ENCODE data around the gene OCEL1. TPM values are rescaled to one million over a fixed set of nuclear protein-coding genes. Genes with fewer than 3 reads are reported as not detected.

The OCEL1 gene
- total RNA-seq, 1 donor from 2014 or later: 47.8 TPM

GRCh38 chr19:17210296-17210695 is 15.7 kb upstream of the OCEL1 start:
- DNase-seq (ENCODE audit: low spot score): no peak

DNA sequence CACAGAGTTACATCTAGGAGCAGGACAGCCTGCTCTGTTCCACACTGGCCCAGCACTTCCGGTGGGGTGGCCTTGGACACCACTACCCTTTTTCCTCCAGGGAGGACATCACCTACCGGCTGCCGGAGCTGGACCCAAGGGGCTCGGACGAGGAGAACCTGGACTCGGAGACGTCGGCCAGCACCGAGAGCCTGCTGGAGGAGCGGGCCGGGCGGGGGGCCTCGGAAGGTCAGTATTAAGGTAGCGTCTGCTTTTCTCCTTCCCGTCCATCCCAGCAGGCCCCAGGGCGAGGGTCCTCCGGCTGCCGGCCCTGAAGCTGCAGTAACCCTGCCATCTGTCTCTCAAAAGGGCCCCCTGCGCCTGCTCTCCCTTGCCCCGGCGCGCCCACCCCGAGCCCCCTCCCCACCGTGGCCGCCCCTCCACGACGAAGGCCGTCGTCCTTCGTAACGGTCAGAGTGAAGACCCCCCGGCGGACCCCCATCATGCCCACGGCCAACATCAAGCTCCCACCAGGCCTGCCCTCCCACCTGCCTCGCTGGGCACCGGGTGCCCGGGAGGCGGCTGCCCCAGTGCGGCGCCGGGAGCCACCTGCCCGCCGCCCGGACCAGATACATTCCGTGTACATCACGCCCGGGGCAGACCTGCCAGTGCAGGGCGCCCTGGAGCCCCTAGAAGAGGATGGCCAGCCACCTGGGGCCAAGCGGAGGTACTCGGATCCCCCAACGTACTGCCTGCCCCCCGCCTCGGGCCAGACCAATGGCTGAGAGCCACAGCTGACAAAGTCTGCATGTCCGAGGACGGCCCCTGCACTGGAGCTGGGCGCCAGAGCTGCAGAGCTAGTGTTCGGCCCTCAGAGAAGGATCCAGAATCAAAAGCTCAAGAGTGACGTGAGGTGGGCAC is 14.2 kb upstream of the OCEL1 start:
- DNase-seq (ENCODE audit: low spot score): no peak

- DNase-seq (ENCODE audit: low spot score): no peak
Measured at GRCh38 chr19:17213334-17213733, 12.7 kb upstream of the OCEL1 start.

GRCh38 chr19:17214508-17215126 is 11.4 kb upstream of the OCEL1 start:
- no peak for DNase-seq (ENCODE audit: low spot score)

DNA sequence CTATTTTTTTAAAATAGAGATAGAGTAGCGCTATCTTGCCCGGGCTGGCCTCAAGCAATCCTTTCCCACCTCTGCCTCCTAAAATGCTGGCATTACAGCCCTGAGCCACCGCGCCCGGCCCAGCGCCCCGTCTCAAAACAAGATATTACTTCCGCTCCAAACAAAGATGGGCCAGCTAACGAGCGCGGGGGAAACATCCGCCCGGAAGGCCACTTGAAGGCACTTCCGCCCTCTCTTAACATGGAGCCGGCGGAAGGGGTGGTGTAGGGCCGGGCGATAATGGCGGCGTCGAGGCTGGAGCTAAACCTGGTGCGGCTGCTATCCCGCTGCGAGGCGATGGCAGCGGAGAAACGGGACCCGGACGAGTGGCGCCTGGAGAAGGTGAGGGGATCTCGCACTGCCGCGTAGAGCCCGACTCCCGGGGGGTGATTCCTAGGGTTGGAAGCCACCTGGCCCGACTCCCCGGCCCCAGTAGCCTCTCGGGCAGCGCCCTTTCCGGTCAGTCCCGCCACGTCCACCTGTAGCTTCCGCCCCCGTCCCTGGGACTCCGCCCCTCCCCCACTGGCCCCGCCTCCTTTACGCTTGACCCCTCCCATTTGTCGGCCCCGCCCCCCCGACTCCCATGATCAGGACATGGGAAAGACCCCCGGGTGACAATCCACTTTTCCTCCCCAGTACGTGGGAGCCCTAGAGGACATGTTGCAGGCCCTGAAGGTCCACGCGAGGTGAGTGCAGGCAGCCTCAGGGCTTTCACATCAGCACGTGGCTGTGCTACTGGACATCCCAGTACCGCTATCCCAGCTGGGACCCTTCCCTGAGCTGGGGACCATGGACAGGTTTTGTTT is 10.7 kb upstream of the OCEL1 start, which contains the start of gene USE1:
Gene USE1 (plus strand): TSS at position 231 of the 845 bp plus-strand sequence. CDS start 49 bp downstream, at position 280.
- DNase-seq (ENCODE audit: low spot score): peak; percentile 92

DNA sequence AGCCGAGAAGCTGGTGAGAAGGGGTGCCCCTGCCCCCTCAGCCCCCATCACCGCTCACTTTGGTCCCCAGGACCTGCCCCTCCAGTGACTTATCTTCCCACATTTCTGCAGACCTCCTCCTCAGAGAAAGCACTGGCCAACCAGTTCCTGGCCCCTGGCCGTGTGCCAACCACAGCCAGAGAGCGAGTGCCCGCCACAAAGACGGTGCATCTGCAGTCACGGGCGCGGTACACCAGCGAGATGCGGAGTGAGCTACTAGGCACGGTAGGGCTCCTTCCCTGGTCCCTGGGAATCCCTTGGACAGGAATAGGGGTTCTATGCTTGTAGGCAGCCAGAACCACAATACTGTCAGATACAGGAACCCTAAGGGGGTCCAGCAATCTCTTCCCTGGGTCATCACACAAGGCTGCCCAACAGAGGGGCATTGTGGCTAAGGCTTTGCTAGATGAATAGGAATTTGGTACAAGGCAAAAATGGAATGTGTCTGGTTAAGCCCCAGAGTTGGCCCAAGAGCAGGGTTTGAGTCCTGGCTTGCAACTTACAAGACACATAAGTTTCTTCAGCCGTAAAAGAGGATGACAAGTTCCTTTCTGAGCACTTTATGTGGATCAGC is 9.9 kb upstream of the OCEL1 start:
- DNase-seq (ENCODE audit: low spot score): no peak

GRCh38 chr19:17219286-17219685 is 6.7 kb upstream of the OCEL1 start:
- no peak for DNase-seq (ENCODE audit: low spot score)

DNA sequence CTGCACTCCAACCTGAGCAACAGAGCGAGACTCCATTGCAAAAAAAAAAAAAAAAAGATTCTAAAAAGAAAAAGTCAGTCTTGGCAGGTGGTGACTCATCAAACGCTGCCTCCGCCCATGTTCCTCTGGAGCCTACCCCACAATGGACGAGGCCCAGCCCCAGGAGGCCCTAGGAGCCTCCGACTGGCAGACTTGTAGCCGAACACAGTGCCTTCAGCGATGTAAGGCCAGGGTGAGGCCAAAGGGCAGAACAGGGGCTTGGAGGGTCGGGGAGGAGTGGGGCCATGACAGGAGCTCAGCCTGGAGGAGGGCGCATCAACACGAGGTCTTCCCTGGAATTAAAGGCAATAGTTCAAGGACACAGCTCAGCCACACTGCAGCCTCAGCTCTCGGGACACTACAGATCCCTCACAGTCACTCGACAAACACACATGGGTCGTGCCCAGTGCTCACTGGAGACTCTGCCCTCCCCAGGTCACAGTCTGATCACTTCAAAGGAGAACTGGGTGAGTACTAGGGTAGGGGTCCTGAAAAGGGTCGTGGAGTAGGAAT is 5.7 kb upstream of the OCEL1 start:
- no peak for DNase-seq (ENCODE audit: low spot score)

DNA sequence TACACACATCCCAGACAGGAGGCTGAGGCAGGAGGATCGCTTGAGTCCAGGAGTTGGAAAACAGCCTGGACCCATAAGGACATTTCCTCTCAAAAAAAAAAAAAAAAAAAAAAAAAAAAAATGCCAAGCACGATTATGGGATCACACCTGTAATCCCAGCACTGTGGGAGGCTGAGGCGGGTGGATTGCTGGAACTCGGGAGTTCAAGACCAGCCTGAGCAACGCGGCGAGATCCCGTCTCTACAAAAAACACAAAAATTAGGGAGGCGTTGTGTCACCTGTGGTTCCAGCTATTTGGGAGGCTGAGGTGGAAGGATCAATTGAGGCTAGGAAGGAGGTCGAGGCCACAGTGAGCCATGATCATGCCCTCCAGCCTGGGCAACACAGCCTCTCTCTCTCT is 973 bp upstream of the OCEL1 start:
- DNase-seq (ENCODE audit: low spot score): no peak

GRCh38 chr19:17227798-17228367 is 1.9 kb downstream of the OCEL1 start:
- no peak for DNase-seq (ENCODE audit: low spot score)

DNA sequence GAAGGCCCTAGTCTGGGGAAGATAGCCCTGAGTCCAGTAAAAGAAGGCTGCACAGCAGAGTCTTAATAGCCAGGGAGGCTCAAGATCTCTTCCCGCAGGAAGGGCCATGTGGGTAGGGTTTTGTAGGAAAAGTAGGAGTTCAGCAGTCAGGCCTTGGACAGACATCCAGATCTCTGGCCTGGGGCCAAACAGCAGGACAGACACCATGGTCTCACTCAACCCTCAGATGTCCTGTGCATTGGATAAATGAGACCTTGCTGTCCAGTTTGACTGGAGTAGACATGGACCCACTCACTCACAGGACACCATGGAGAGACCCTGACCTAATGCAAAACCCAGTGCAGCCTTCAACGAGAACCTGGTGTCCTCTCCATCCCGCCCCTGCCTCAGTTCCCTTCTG is 3.9 kb downstream of the OCEL1 start:
- DNase-seq (ENCODE audit: low spot score): no peak

DNA sequence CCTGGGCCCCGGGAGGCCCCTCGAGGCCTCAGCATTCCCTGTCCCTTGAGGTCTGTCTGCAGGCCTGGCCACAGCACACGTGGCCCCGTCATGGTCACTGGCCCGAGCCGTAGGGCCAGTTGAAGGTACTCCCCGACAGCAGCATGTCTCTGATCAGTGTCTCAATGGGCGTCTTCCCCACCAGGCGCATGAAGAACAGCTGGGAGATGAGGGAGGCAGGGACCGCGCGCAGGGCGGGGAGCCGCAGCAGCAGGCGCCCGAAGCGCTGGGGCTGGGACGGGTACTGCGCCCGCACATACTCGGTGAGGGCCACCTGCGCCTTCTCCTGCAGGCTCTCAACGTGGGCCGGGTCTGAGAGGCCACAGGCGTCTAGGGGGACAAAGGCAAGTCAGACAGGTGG is 6.2 kb downstream of the OCEL1 start:
- DNase-seq (ENCODE audit: low spot score): no peak

GRCh38 chr19:17234911-17235299 is 8.9 kb downstream of the OCEL1 start:
- DNase-seq (ENCODE audit: low spot score): peak; percentile 44

- DNase-seq (ENCODE audit: low spot score): peak; percentile 70
Measured at GRCh38 chr19:17235300-17235970, 9.4 kb downstream of the OCEL1 start.

- DNase-seq (ENCODE audit: low spot score): no peak
Measured at GRCh38 chr19:17235971-17236777, 10.1 kb downstream of the OCEL1 start.

DNA sequence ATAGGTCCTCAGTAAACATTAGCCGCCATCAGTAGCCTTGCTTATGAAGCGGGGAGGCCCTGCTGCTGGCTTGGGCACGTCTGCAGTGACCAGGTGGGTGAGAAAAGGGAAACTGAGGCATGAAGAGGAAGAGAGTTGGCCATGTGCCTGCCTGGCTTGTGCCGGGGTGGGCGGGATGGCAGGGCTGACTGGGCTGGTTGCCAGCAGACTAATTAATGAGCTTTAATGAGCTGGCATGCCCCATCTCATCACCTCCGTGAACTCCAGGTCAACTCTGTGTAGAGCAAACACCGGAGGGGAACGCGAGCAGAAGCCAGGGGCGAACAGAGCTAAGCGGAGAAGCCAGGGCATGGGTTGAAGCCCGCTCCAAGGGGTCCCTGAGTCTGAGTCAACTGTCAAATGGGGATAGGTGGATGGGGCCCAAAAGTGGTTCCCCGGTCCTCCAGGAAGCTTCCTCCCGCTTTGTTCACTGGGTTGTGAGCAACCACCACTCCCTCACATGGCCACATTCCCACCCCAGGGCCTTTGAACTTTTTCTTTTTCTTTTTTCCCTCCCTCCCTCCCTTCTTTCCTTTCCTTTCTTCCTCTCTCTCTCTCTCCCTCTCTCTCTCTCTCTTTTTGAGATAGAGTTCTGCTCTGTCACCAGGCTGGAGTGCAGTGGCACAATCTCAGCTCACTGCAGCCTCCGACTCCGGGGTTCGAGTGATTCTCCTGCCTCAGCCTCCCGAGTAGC is 11.0 kb downstream of the OCEL1 start:
- DNase-seq (ENCODE audit: low spot score): no peak

GRCh38 chr19:17237747-17238706 is 12.0 kb downstream of the OCEL1 start:
- no peak for DNase-seq (ENCODE audit: low spot score)

Data from mucosa of gallbladder (tissue), 1 donor.